Measurements from ENCODE around the gene CD53. TPM values are rescaled to one million over a fixed set of nuclear protein-coding genes. Genes with fewer than 3 reads are reported as not detected.
"Not testable (repeated sequence)": the region's sequence is repeated elsewhere in the genome, so short reads cannot be mapped to it uniquely, and the experiment has no call there.

The CD53 gene
- total RNA-seq, 1 donor from 2014 or later = 41.5 TPM

DNA sequence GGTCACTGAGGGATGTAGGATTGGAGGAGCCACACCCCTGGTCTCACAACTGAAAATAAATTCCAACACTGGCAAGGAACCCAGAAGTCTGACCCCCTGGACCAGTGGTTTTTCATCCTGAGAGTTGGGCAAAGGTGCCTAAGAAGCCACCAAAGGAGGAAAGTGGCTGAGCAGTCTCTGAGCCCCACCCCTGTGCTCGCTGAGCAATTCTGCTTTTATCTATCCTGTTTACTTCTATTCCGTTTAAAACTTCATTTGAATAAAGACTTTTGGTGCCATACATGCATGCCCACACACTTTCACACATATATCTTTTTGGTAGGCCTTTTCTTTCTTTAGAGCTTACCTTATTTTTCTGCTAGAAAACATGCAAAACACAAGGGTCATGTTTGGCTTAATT is 13.9 kb upstream of the CD53 start:
- no peak overlapping the region for H3K27ac ChIP-seq
- no peak for DNase-seq (ENCODE audit: extremely low spot score in 2 of 2)
- no peaks in the 10 kb centered on the region for H3K27me3 ChIP-seq
- TF ChIP-seq POLR2AphosphoS5 (IDR thresholded peaks at IDR 0.05; ENCODE audit: insufficient read depth in 1 of 2, low read depth in 1 of 2) = no peak
- TF ChIP-seq, protein P1, sequence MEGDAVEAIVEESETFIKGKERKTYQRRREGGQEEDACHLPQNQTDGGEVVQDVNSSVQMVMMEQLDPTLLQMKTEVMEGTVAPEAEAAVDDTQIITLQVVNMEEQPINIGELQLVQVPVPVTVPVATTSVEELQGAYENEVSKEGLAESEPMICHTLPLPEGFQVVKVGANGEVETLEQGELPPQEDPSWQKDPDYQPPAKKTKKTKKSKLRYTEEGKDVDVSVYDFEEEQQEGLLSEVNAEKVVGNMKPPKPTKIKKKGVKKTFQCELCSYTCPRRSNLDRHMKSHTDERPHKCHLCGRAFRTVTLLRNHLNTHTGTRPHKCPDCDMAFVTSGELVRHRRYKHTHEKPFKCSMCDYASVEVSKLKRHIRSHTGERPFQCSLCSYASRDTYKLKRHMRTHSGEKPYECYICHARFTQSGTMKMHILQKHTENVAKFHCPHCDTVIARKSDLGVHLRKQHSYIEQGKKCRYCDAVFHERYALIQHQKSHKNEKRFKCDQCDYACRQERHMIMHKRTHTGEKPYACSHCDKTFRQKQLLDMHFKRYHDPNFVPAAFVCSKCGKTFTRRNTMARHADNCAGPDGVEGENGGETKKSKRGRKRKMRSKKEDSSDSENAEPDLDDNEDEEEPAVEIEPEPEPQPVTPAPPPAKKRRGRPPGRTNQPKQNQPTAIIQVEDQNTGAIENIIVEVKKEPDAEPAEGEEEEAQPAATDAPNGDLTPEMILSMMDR (IDR thresholded peaks at IDR 0.05) = no peak
- TF ChIP-seq POLR2A (IDR thresholded peaks at IDR 0.05) = no peak
- no peaks in the 10 kb centered on the region for H3K4me1 ChIP-seq
- intact Hi-C loops (cut with DNase I) = no loop called here
- H3K36me3 ChIP-seq = no peaks in the 10 kb centered on the region
- no peaks in the 10 kb centered on the region for H3K9me3 ChIP-seq
- H3K4me3 ChIP-seq = no peak overlapping the region

DNA sequence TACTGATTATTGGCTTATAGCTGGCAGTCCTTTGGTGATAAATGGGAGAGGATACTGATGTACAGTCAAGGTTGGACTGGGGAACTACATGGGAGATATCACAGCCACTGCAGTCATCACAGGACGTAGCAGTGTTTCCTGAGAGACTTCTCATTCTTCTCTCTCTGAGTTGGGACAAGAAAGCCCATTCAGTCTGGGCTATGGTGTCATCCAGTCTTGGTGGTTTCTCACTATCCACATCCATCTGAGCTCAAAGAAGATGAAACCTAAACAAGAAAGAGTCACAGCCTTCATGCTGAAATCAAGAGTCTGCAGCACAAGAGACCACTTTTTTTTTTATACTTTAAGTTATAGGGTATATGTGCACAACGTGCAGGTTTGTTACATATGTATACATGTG is 12.8 kb upstream of the CD53 start:
- H3K9me3 ChIP-seq = no peaks in the 10 kb centered on the region
- no peak overlapping the region for H3K4me3 ChIP-seq
- no peaks in the 10 kb centered on the region for H3K27me3 ChIP-seq
- no peak overlapping the region for H3K27ac ChIP-seq
- no peak for DNase-seq (ENCODE audit: extremely low spot score in 2 of 2)
- H3K36me3 ChIP-seq = no peaks in the 10 kb centered on the region
- H3K4me1 ChIP-seq = no peaks in the 10 kb centered on the region
- TF ChIP-seq, protein P1 (IDR thresholded peaks at IDR 0.05) = no peak
- TF ChIP-seq POLR2A (IDR thresholded peaks at IDR 0.05) (no peak), POLR2AphosphoS5 (IDR thresholded peaks at IDR 0.05; ENCODE audit: insufficient read depth in 1 of 2, low read depth in 1 of 2) (no peak)
- intact Hi-C loops (cut with DNase I) = no loop called here

DNA sequence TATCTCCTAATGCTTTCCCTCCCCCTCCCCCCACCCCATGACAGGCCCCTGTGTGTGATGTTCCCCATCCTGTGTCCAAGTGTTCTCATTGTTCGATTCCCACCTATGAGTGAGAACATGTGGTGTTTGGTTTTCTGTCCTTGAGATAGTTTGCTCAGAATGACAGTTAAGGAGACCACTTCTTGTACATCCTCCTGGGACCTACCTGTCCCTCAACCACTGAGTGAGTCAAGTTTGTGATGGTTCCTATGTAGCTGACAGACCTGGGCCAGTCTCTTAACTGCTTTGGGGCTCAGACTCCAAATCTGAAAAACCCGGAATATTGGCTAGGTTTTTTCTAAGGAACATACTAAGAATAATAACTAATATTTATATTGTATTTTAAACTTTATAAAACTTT is 12.3 kb upstream of the CD53 start:
- H3K9me3 ChIP-seq; H3K27ac ChIP-seq; H3K36me3 ChIP-seq; intact Hi-C loops (cut with DNase I); H3K27me3 ChIP-seq; H3K4me3 ChIP-seq; DNase-seq (ENCODE audit: extremely low spot score in 2 of 2); H3K4me1 ChIP-seq: not testable (repeated sequence)

DNA sequence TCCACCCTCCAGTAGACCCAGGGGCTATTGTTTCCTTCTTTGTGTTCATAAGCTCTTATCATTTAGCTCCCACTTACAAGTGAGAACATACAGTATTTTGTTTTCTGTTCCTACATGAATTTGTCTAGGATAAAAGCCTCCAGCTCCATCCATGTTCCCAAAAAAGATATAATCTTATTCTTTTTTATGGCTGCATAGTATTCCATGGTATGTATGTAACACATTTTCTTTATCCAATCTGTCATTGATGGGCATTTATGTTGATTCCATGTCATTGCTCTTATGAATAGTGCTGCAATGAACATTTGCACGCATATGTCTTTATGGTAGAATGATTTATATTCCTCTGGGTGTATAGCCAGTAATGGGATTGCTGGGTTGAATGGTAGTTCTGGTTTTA is 11.0 kb upstream of the CD53 start:
- intact Hi-C loops (cut with DNase I); DNase-seq (ENCODE audit: extremely low spot score in 2 of 2): not testable (repeated sequence)

DNA sequence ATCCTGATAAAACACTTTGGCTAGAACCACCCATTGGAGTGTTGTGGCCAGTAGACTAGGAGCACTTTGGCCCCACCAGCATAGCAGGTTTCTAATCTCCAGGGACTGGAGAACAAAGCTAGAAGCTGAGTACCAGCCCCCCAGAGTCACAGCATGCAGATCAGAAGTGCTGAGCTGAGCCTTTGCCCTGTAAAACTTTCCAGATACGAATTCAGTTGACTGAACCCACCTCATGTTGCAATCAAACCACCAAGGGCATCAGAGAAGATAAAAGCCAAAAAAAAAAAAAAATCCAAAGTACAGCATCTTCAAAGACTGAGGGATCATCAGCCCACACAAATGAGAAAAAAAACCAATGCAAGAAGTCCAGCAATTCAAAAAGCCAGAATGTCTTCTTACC is 8.7 kb upstream of the CD53 start:
- Histone ChIP-seq H3K4me1 (no peaks in the 10 kb centered on the region), H3K27me3 (no peaks in the 10 kb centered on the region), H3K4me3 (no peak overlapping the region), H3K27ac (no peak overlapping the region), H3K36me3 (no peaks in the 10 kb centered on the region), H3K9me3 (no peaks in the 10 kb centered on the region)
- TF ChIP-seq, protein P1 (IDR thresholded peaks at IDR 0.05) = no peak
- no peak for TF ChIP-seq POLR2A (IDR thresholded peaks at IDR 0.05)
- intact Hi-C loops (cut with DNase I) = no loop called here
- DNase-seq (ENCODE audit: extremely low spot score in 2 of 2) = no peak

More for the DNA sequence above, 11.0 kb upstream of the CD53 start:
- H3K36me3 ChIP-seq, H3K27ac ChIP-seq, H3K27me3 ChIP-seq, H3K4me1 ChIP-seq, H3K4me3 ChIP-seq, H3K9me3 ChIP-seq: not testable (repeated sequence)

DNA sequence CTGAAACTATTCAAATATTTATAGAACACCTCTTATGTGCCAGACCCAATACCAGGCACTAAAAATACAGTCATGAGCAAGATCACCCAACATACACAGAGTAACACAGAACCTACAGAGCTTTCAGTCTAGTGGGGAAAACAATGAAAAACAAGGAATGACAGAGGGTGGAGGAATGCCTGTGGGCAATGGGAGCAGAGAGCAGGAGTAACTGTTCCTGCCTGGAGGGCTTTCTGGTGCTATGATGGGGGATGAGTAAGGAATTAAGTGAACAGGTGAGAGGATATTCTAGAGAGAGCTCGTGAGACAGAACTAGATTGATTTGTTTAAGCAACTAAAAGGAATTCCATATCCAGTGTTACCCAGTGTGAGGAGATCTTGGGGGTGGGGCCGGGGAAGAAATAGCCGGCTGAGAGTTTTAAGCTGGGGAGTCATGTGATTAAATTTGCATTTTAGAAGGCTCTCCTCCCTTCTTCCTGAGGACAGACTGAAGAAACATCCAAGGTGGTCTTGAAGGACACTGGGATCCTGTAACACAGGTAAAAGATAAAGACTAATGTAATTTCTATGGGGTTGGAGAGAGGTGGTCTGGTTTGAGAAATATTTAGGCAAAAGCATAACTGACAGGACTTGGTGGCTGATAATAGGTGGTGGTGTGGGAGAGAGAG is 2.1 kb upstream of the CD53 start:
- TF ChIP-seq POLR2A (IDR thresholded peaks at IDR 0.05) (no peak), POLR2AphosphoS5 (IDR thresholded peaks at IDR 0.05; ENCODE audit: insufficient read depth in 1 of 2, low read depth in 1 of 2) (no peak)
- TF ChIP-seq, protein P1 (IDR thresholded peaks at IDR 0.05) = no peak
- Histone ChIP-seq H3K4me1 (no peaks in the 10 kb centered on the region), H3K27me3 (no peaks in the 10 kb centered on the region), H3K36me3 (no peaks in the 10 kb centered on the region), H3K4me3 (no peak overlapping the region), H3K9me3 (no peaks in the 10 kb centered on the region), H3K27ac (no peak overlapping the region)
- DNase-seq (ENCODE audit: extremely low spot score in 2 of 2) = no peak
- intact Hi-C loops (cut with DNase I) = no loop called here

Data from vagina (tissue), 2 donors.